ENCODE data around the gene FERMT1.

GRCh38 chr20:6135347-6135746, 12.5 kb upstream of the FERMT1 start:
- TF ChIP-seq POLR2A (IDR thresholded peaks at IDR 0.05) (no peak), POLR2AphosphoS5 (IDR thresholded peaks at IDR 0.05) (no peak)
- TF ChIP-seq, protein P1, sequence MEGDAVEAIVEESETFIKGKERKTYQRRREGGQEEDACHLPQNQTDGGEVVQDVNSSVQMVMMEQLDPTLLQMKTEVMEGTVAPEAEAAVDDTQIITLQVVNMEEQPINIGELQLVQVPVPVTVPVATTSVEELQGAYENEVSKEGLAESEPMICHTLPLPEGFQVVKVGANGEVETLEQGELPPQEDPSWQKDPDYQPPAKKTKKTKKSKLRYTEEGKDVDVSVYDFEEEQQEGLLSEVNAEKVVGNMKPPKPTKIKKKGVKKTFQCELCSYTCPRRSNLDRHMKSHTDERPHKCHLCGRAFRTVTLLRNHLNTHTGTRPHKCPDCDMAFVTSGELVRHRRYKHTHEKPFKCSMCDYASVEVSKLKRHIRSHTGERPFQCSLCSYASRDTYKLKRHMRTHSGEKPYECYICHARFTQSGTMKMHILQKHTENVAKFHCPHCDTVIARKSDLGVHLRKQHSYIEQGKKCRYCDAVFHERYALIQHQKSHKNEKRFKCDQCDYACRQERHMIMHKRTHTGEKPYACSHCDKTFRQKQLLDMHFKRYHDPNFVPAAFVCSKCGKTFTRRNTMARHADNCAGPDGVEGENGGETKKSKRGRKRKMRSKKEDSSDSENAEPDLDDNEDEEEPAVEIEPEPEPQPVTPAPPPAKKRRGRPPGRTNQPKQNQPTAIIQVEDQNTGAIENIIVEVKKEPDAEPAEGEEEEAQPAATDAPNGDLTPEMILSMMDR (IDR thresholded peaks at IDR 0.05) = no peak

All from sigmoid colon (tissue), 4 donors.